ENCODE measurements around the gene WDR86.

Gene WDR86

GRCh38 chr7:151427705-151428377 is 18.0 kb upstream of the WDR86 start:
- DNase-seq (ENCODE audit: low spot score) = no peak

DNA sequence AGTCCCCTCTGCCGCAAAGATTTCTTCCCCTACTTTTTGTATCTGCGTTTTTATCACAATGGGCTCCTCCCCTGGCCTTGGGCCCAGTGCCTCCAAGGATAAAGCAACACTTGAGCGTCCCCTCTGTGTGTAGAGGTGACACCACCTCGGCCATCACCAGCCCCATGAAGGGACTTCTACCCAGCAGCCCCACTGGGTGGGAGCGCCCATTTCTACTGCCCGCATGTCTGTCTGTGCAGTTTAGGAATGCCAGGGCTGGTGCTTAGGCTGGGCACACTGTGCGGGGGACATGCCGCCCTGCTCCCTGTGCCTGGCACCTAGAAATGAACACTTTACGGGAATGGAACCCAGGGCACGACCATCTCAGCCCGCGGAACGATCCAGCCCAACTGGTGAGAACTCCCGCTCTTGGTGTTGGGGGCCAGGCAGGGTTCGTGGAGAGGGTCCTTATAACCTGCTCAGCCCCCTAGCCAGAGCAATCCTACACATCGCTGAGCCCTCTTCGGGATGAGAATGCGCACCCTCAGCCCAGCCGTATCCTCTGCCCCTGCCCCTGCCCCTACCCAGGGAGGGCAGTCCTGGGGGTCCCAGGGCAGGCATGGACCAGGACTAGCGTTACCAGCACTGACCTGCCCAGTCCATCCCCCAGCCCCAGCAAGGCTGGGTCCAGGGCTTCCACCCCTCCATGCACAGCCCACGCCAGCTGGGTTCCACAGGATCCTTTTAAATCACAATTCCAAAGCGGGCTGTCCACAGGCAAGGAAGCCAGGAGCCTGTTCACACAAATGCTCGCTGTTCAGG is 17.3 kb upstream of the WDR86 start:
- DNase-seq (ENCODE audit: low spot score) = no peak

DNA sequence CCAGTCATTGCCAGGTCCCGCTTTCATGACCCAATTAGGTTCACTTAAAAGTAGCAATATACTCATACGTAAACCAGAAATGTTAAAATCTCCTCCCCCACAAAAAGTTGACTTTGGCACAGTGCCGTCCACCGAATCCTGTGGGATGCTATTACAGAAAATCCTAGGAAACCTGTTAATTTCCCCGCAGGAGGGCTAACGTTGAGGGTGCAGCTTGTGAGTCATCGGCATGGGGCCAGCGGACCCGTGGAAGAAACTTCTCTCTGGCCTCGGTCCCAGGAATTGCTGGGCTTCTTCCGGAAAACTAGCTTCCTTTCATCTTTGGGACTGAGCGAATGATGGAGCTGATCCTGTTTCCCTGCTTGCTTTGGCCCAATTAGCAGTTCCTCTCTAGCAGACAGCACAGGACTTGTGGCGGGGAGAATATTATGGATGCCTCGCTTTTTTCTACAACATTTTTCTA is 16.6 kb upstream of the WDR86 start:
- DNase-seq (ENCODE audit: low spot score) = no peak

- DNase-seq (ENCODE audit: low spot score) = no peak
These were observed 16.0 kb upstream of the WDR86 start for GRCh38 chr7:151425670-151426440.

DNA sequence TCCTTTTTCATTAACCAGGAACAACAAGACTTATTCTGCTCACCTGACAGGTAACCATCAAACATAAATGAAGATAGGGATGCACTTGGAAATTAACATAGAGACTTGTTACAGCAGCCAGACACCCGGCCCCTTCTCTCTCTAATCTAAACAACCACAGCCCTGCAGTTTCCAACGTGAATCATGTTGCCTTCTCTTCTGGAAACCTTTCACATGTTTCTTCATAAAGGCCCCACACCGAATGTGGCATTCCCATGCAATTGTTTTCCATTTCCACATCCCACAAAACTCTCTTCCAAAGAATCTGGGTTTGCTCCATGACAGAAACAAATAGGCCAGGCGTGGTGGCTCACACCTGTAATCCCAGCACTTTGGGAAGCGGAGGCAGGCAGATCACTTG is 15.0 kb upstream of the WDR86 start:
- no peak for DNase-seq (ENCODE audit: low spot score)

GRCh38 chr7:151423936-151424335 is 14.1 kb upstream of the WDR86 start:
- no peak for DNase-seq (ENCODE audit: low spot score)

- DNase-seq (ENCODE audit: low spot score) = no peak
These were observed 13.4 kb upstream of the WDR86 start for GRCh38 chr7:151423226-151423625.

DNA sequence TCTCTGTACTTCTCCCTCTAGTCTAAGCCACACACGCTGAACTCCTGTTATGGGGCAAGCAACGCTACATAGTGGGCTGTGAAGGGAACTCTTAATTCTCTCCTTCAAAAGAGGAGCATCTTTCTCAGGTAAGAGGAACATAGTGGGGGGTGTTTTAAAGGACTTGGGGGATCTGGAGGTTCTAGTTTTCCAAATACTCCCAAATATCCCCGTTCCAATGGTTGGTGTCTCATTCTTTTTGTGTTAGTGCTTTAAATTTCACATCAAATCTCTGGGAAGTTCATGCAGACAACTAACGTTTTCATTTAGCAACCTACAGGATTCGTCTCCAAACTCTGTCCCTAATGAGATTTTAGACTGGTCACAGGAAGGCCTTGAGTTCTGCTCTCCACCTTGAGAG is 12.4 kb upstream of the WDR86 start:
- DNase-seq (ENCODE audit: low spot score) = no peak

- no peak for DNase-seq (ENCODE audit: low spot score)
These were observed 10.3 kb upstream of the WDR86 start for GRCh38 chr7:151420144-151420543.

DNA sequence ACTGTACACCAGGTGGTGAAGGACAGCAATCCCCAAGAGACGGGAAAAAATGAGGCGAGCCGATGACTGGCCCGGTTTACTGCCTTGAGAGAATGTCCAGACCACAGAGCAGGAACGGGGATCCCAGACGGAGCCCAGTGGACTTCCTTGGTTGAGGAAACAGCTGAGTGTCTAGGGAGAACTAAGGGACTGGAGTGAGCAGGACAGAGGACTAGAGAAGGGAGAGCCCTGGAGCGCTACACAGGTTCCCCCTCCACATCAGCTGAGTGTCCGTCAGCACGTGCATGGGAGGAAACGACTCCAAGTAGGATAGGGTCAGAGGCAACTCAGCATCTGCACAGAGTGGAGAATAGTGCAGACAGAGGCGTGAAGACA is 7.1 kb upstream of the WDR86 start:
- DNase-seq (ENCODE audit: low spot score) = no peak

DNA sequence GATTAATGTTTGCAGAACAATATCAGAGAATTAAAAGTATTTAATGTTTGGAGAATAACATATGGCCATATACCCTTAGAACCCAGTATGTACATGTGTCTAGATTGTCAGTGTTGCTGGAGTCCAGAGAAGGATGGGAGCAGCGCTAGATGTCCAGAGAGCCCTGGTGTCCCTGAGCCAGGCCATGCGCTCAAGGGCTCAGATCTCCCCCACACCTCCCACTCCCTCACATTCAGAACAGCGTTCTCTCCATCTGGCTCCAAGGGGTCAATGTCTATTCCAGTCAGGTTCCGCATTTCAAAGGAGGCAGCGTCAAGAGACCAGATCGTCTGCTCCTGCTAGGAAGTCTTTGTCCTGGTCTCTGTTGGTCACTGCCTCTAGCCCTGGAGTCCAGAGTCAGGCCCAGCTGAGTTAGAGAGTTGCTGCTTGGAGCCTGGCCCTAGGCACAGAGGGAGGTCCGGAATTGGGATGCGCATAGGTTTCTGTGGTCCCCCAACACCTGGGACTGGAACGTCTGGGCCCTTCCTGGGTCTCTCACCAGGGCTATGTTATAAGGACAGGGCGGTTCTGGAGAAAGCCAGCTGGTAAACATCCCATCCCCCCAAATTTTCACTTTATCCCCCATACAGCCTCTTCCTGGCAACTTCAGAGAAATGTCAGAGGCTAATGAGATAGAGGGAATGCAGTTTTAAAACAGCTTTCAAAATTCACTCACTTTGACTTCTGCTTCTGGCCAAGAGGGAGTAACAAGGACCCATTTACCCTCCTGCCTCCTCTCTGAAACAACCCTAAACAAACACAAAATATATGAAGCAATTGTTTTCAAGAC is 6.5 kb upstream of the WDR86 start:
- DNase-seq (ENCODE audit: low spot score) = no peak

- no peak for DNase-seq (ENCODE audit: low spot score)
These were observed 5.7 kb upstream of the WDR86 start for GRCh38 chr7:151415375-151416105.

DNA sequence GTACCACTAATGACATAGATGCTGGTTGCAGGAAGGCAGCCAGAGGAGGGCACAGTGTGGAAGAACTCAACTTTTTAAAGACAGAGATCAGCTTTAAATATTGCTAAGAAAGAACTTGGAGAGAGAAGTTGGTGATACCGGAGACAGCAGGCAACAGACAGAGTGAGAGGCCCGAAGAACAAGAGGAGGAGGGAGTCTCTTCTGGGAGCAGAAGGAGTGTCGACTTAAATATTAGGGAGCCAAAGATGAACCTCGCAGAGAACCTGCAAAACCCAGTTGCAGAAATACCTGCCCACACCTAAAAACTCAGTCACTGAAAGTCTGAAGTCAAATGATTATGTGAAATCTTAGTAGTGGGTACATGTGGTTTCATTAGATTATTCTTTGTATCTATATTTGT is 3.4 kb upstream of the WDR86 start:
- DNase-seq (ENCODE audit: low spot score) = no peak

GRCh38 chr7:151412318-151412717 is 2.5 kb upstream of the WDR86 start:
- DNase-seq (ENCODE audit: low spot score) = no peak

GRCh38 chr7:151411551-151411950 is 1.7 kb upstream of the WDR86 start:
- DNase-seq (ENCODE audit: low spot score) = no peak

- peak; percentile 26 for DNase-seq (ENCODE audit: low spot score)
These were observed 860 bp upstream of the WDR86 start for GRCh38 chr7:151410405-151411390.

DNA sequence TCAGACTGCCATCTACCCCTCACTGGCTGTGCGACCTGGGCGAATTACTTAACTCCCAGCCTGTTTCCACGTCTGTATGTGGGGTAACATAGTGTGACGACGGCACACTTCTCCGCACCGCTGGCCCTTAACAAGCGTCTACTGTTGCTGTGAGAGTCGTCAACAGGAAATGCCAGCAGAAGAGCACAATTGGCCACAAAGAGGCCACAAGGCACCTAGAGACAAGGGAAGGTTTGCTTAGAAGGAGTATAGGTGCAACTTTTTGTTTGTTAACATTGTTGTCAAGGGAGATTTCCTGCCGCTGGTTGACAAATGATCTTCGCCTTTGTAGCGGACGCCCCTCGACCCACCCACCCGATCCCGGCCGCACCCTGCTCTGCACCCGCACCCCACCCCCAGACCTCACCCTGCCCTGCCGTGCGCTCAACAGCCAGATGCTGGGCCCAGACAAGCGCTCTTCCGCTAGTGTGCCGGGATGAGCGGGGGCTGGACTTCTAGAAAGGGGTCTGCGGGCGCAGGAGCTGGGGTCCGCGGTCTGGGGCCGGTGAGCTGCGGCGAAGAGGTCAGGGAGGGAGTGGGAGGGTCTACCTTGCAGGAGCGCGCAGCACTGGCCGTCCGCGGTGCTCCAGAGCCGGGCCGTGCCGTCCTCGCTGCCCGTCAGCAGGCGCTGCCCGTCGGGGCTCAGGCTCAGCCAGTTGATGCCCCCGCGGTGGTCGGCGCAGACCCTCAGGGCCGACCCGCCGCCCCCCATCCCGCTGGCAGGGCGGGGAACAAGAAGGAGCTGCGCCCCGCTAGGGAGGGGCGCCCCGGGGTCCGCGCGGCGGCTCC is 785 bp downstream of the WDR86 start:
- no peak for DNase-seq (ENCODE audit: low spot score)

- DNase-seq (ENCODE audit: low spot score) = no peak
These were observed 1.4 kb downstream of the WDR86 start for GRCh38 chr7:151408498-151408838.

DNA sequence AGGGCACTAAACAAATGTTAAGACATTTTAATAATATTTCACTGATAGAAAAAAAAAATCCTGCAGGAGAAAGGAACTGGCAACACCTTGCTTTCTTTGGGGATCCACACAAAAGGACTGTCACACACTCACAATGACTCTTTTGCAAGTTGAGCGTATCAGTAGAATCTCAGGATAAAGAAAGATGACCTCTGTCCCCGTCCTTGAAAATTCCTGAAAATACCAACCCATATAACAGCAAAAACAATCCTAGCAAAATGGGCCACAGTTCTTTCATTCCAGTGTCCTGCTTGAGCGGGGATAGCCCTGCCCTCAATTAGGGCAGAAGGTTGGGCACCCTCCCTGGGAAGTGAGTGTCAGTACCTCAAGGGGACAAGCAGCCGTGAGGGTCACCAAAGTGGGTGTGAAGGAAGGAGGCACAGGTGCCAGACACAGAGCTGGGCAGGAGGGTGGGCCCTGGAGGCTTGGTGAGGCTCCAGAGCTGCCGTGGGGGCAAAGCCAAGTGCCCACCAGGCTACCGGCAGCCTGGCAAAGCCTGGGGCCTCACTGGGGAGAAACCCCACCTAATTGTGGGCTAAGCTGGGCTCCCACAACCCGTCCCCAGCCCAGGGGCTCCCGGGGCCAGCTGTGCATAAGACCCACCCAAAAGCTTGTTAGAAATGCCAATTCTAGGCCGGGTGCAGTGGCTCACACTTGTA is 2.8 kb downstream of the WDR86 start:
- no peak for DNase-seq (ENCODE audit: low spot score)

All from cerebellar cortex (tissue), 1 donor.